GM19025 (cell line): ENCODE measurements around the gene CD247.

Source experiments
- ATAC-seq: cut with Tn5 transposase; IDR thresholded peaks from one replicate; pipeline ENCODE4 v1.9.1; 2021; ENCODE audit warnings: mild to moderate bottlenecking, low read depth, moderate library complexity; ENCODE audit not compliant: unreplicated experiment

Gene CD247

GRCh38 chr1:167467126-167467710 lies 51.1 kb downstream of the CD247 start:
- ATAC-seq, result no peak

DNA sequence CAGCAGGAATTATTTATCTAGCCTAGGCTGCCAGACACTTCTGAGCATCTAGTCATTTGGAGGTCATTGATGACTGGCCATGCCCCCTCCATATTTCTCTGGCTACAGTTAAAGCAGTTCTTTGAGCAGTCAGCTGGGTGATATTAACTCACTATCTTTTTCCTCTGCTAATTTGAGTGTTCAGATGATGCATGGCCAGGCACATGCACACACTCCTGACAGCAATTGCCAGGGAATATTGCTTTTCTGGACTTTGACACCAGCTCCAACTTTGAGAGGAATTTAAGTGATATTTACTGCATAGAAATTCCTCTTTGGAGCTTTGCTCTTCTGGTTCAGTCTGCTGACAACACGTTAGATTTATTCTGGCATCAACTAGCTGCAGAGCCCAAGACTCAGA lies 52.6 kb downstream of the CD247 start:
- ATAC-seq, result no peak

DNA sequence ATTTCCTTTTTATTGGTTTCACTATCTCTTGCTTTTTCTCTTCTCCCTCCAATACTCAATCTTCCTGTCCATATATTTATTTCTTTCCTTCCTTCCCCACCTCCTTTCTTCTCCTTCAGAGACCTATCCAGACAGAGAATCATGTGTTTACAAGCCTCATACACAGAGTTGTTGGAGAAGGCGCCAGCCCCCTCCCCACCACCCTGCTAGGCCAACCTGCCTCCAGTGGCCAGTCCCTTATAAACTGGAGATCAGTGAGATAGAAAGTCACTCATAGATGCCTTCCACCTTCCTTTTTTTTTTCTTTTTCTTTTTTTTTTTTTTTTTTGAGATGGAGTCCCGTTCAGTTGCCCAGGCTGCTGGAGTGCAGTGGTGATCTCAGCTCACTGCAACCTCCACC lies 53.3 kb downstream of the CD247 start:
- ATAC-seq, result no peak

GRCh38 chr1:167463875-167464575 lies 54.3 kb downstream of the CD247 start:
- no peak for ATAC-seq

- no peak for ATAC-seq
These were observed 55.2 kb downstream of the CD247 start for GRCh38 chr1:167463080-167463479.

DNA sequence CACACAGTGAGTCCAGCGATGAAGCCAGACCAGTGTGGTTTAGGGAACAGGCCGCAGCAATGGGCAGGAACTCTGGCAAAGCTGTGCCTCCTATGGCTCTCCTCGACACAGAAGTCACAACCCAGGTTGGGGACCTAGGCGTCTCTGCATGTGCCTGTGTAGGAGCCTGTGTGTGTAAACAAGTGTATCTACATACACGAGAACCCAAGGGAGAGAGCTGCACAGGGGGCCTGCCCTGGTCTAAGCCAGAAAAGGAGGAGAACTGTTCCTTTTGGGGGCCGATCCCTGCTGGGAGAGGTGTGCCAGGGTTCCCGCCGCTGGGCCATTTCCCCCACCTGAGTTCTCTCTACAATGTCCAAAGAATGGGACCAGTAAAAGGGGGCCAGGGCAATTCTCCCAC lies 56.0 kb downstream of the CD247 start:
- no peak for ATAC-seq

GRCh38 chr1:167460836-167461235 lies 57.5 kb downstream of the CD247 start:
- ATAC-seq, result no peak

GRCh38 chr1:167457936-167458584 lies 60.3 kb downstream of the CD247 start:
- ATAC-seq, result no peak

GRCh38 chr1:167456926-167457325 lies 61.4 kb downstream of the CD247 start:
- no peak for ATAC-seq

- no peak for ATAC-seq
These were observed 61.8 kb downstream of the CD247 start for GRCh38 chr1:167456524-167456923.

- ATAC-seq, result peak; percentile 36
These were observed 62.4 kb downstream of the CD247 start for GRCh38 chr1:167455786-167456446.

GRCh38 chr1:167454894-167455785 lies 63.2 kb downstream of the CD247 start:
- ATAC-seq, result peak; percentile 53

DNA sequence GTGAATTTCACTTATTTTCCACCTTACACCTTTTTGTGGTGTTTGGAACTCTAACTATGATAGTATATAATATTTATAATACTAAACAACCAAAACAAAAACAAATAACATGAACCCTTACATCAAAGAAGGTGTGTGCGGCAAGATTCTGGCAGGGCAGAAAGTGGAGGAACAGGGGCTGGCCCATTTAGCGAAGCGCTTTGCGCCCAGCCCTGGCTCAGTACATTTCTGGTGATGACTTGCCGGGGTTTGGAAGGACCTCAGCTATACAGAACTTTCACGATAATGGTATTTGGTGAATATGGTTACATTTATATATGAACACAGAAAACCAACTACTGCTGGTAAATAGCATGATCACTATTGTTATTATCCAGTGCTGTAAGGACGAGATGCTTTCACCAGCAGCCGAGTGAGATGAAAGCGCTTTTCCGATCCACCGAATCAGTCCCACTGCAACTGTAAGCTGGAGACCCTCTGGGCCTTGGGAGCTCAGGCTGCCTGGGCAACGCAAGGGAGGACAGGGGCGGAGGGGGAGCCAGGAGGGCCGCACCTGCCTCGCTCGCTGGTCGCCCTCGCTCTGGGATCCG lies 63.9 kb downstream of the CD247 start:
- no peak for ATAC-seq

- no peak for ATAC-seq
These were observed 65.2 kb downstream of the CD247 start for GRCh38 chr1:167453123-167453522.

DNA sequence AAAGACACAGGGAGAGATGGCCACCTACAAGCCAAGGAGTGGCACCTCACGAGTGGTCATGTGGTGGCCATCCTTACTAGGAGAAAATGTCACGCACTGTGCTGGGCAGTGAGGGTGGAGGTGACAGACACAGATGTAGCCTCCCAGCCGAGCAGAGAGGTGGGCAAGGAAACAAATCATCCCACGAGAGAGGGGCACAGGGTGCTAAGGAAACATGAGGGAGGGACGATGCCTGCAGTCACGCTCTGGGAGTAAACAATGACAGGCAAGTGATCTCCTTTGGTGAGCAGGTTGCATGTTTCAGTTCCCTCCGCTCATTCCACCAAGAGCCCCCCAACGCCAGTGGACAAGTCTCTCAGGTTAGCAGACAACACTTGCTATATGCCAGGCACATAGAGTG lies 65.8 kb downstream of the CD247 start:
- ATAC-seq, result no peak

GRCh38 chr1:167450843-167451242 lies 67.5 kb downstream of the CD247 start:
- no peak for ATAC-seq

- ATAC-seq, result no peak
These were observed 70.7 kb downstream of the CD247 start for GRCh38 chr1:167447521-167448136.

GRCh38 chr1:167446966-167447365 lies 71.4 kb downstream of the CD247 start:
- no peak for ATAC-seq

DNA sequence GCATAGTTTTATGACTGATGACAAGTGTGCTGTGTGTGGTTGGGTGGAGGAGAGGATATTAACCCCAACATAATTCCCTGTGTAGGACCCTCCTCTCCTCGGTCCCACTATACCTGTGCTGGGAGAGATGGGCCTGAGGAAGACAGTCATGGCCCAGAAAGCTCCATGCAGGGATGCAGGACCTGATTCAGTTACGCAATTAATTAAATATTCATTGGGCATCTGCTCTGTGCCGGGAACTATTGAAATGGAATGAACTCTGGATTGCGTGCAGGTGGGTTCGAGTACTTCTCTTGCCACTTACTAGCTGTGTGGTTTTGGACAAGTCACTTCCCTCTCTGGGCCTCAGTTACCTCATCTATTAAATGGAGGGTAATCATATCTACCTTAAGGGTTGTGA lies 74.6 kb downstream of the CD247 start:
- no peak for ATAC-seq
